CD4-positive, alpha-beta T cell treated with Interleukin-17A for 4 hours (primary cell): ENCODE data around the gene MCU.

Source experiments
- DNase-seq: peaks from one replicate; pipeline ENCODE4 v3.0.0-alpha.2; 2020; ENCODE audit warnings: mixed read lengths

The MCU gene

DNA sequence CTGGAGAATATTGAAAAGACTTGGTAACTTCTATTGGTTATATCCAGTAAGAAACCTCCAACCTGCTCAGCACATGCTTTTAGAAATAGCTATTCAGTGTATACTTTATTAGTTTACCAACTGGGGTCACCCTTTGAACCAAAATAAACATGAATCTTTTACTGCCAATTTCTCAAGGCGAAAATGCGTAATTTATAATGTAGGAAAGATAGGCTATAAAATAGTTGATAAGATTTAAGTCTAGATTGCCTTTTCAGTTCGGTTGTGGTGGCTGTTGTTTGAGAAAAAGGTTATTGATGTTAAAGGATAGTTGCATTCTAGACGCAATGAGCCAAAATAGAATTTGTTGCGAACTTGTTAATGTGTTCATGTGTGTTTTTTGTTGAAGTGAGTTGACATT is 119.0 kb downstream of the MCU start:
- no peak for DNase-seq

DNA sequence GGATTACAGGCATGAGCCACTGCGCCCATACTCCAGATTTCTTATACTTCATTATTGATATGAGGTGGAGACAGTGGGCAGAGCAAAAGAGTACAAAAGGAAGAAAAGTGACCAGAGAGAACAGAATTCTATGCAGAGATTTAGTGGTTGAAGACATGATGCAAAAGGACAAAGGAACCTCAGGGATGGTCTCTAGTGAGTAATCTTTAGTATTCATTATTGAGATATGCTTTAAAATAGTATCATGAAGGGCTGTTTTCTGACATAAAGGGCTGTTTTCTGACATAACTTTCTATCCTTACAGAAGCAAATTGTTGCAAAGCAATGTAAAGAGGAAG is 120.4 kb downstream of the MCU start:
- DNase-seq, result no peak

DNA sequence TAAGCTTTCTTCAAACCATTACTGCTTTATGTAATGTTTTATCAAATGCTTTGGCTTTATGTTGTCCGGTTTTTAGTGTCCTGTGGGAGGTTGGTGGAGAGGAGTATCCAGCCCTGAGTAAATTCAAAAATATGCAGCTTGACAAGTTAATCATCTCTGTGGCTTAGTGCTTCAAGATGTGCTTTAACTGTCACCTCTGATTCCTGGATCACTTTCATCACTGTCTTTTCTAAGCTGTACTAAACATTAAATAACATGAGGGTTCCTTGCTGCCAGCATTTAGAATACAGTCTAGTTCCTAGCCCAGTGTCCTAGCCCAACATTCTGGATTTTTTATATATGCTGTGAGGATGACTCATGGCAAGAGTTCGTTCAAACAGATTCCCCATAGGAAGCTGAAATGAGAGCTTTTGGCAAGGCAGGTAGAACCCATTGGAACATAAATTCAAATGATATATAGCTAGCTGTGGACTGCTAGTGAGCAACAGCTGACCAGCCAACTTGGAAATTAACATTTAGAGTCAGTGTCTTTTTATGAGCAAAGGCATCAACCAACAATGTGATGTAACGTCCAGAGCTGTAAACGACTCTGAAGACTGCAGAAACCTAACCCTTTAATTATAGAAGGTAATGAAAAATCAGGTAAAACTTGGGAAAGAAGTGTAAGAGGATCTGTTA is 120.9 kb downstream of the MCU start:
- no peak for DNase-seq

DNA sequence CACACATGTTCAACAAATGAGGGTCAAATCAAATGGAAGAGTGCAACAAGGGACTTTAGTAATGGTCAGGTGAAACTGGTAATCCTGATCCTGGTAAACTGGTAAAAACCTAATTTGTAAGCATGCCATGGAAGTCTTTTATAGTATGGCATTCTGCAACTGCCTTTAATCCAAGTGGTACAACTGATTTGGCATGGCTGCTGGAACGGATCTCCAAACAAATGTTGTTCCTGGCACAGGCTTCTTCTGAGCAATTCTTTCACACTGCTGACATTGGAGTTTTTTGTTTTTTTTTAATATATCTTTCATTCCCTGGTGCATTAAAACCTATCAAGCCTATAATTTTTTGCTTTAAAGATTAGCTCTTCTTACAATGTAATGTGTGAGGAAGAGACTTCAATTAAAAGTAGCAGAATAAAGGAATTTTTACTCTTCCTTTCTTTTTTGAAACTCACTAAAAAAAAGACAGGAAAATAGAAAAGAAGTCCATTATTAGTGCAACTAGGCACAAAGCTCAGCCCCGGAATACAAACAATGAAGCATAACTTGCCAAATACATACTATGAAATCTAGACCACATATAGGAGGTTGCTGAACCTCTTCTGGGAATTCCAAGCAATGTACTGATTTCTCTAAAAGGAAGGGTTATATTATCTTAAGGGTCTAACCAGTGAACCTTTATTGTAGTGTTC is 122.3 kb downstream of the MCU start:
- DNase-seq, result no peak

DNA sequence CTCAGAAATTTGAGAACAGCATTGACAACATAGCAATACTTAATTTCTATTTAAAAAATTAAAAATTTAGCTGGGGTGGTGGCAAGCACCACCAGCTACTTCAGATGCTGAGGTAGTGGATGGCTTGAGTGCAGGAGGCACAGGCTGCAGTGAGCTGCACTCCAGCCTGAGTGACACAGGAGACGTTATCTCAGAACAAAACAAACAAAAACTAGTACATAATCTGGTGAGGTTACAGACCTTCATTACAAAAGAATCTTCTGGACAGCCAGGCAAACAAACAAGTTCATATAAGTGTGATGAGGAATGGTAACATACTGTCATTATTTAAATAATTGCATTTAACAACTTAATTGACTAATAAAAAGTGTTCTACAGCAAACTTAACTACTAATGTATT is 124.6 kb downstream of the MCU start:
- DNase-seq, result no peak

DNA sequence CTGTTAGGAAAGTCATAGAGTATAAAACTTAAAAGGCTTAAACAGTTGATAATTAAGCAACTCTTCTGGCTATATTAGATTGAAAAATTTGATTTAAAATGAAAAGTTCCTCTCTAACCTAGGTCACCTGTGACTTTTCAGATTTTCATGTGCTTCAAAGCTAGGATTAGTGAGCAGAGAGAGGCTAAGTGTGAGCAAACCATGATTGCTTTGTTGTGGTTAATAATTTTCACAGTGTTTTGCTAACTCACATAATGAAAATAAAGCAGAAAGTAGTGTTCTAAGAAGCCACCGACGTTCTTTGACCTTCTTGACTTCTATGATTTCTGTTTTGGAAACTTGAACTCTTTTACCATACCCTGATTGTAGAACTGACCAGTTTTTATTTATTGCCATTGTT is 126.1 kb downstream of the MCU start:
- no peak for DNase-seq

DNA sequence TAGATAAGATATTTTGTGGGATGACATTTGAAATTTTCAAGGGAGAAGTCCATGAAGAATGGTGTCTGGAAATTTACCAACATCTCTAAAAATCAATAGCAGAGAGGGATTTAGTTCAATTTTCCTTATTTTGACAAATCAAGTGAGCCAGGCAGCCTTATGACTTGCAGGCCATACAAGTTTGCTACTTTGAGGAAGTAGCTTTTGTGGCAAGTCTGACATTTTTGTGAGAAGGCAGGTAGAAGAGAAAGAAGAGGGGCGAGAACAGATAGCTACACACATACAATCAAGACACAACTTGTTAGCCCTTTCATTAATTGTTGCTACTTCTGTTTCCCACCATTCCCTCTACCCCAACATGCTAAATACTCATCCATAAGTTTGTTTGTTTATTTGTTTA is 127.1 kb downstream of the MCU start:
- no peak for DNase-seq

DNA sequence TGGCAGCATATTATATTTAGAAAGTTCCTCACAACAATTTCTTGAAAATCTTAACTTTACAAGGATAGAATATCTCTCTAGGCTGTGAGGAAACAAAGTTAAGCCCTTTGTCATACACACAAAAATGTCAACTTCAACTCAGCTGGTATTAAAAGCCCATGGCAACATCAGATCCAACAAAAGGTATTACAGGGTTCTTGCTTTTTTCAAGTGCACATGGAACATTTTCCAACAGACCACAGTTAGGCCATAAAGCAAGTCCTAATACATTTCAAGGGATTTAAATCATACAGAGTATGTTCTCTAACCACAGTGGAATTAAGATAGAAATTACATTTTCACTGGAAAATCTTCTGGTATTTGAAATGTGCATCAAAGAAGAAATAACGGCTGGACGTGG is 129.7 kb downstream of the MCU start:
- no peak for DNase-seq

DNA sequence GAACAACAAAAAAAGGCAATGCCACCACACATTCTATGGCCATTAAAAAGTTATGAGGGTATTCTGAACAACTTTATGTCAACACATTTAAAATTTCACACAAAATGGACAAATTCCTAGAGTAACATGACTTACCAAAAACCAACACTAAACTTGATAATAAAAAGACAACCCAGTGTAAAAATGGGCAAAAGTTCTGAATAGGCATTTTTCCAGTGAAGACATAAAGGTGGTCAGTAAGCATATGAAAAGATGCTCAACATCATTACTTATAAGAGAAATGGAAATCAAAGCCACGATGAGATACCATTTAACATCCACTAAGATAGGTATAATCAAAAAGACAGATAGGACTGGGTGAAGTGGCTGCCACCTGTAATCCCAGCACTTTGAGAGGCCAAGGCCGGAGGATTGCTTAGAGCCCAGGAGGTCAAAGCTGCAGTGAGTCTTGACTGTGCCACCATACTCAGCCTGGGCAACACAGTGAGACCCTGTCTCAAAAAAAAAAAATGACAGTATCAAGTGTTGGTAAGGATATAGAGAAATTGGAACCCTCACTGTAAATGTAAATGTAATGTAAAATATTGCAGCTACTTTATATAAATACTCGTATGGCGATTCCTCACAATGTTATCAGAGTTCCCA is 130.5 kb downstream of the MCU start:
- DNase-seq, result no peak

DNA sequence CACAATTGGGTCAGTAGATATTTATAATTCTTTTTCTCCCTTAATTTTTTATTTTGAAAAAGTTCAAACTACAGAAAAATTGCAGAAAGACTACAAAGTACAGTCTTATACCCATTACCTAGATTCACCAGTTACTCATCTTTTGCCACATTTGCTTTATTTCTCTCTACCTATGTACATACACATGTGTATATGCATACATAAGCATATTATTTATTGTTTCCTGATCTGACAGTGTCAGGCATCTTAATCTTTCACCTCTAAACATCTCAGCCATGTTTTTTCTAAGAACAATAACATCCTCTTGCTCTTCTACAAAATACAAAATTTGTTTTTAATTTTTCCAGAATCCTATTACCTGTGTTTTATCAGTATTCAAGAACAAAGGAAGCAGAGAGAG is 133.2 kb downstream of the MCU start:
- no peak for DNase-seq

DNA sequence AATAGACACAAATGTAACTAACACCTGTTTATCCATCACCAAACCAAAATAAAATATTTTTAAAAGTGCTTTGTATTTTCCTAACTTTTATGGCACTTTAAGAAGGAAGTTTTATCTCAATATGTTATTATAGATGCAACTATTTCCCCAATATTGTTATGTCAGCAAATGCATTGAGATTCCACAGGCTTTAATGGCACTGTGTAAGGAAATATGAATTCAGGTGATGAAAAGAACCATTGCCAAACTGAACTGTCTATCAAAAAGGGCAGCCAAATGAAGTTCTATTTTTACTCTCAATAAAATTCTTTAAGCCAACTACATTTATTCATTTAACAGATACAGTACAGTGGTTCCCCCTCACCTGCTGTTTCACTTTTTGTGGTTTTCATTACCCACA is 134.4 kb downstream of the MCU start:
- DNase-seq, result no peak

DNA sequence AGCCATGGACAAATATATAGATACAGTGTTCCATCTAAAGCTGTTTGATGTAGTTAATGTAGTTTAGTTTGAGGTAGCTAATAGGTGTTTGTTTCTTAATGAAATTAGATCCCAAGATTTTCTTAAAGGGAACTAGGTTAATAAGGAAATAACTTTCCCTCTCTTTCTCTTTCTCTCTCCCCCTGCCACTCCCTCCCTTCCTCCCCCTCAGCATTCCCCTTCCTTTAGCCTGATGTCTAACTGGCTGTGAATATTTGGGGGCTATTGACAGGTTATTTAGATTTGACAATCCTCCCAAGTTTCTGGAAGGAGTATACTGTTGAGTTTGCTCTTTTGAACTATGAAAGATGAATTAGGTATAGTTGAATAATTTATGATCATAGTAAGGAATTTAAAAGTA is 136.4 kb downstream of the MCU start:
- DNase-seq, result no peak

DNA sequence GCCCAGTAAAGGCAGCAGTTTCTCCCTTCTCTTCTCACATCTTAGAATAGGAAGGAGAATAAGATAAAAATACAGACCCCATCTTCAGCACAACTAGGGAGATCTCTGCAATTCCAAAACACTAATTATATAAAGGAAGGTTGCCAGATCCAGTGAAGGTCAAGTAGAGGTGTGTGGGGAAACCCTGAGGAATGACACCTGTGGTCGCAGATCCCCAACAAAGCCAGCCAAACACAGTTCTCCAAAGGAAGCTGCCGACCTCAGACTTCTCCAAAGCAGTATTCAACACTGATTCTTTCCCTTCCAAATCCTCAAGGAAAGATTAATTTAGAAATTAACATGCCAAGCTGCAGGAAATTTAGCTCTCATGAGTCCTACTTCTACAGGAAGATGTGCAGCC is 138.7 kb downstream of the MCU start:
- DNase-seq, result no peak

DNA sequence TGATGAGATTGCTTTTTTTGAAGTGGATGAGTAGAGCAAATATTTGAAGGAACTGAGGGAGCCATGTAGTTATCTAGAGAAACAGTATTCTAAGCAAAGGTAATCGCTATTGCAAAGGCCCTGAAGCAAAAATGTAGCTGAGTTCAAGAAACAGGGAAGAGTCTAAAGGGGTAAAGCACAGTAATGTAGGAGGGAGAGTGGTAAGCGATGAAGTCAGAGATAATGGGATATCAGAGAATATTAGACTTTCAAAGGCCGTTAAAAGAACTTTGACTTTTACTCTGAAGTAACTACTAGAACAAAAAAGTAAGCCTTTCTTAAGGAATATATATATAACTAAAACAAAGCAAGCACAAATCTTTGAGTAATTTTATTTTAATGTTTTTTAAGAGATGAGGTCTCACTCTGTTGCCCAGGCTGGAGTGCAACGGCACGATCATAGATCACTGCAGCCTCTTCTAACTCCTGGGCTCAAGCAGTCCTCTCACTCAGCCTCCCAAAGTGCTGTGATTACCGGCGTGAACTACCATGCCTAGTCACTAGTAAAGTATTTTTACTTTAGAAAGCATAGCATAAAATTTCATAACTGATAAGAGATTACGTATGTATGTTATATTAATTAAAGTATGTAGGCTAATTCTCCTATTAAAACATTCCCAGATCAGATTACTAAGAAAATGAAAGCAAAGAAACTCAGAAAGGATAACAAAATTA is 139.9 kb downstream of the MCU start:
- DNase-seq, result no peak

DNA sequence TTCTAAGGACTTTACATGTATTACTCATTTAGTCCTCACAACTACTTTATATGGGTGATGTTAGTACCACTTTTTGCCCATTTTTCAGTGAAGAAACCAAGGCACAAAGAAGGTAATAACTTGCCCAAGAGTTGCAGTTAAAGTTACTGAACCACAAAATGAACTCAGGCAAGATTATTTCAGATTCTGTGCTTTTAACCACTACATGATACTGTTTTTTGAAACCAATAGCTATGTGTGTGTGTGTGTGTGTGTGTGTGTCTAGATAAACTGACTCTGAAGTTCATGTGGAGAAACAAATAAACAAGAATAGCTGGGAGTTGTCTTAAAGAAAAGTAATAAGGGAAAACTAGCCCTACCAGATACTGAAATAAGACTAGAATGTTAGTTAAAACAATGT is 140.8 kb downstream of the MCU start:
- no peak for DNase-seq

DNA sequence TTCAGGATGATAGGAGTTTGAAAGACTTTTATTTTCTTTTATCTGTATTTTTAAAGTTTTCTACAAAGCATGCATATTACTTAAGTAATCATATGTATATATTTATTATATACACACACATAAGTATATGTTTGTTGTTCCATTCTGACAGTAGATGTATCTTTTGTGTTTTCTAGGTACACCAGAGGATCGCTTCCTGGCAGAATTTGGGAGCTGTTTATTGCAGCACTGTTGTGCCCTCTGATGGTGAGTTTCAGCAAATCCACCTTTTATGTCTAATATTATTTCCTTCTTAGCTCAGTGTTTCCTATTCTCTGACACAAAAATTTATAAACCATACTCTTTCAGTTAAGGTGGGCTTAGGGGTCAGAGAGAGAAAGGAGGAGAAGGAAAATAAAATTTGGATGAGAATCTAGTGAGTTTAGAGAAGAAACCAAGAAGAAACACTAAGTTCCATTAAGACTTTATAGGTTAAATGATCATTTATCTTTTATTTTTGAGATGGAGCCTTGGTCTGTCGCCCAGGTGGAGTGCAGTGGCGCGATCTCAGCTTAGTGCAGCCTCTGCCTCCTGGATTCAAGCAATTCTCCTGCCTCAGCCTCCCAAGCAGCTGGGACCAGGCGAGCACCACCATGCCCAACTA is 142.4 kb downstream of the MCU start:
- DNase-seq, result peak; percentile 52

DNA sequence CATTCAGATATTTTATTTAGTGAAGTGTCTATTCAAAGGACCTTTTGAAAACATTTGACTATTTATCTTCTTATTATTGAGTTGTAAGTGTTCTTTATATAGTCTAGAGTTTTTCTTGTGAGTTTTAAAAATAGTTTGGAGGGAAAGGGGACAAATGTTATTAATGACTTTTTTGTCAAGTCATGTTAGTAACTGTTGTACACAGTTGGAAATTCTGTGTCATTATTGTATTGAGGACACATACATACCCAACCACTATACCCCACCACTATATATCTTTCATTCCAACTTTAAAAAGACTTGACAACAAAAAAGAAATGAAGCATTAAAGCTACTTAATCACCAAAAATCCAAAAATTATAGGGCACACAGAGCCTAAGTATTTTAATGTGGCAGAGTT is 148.4 kb downstream of the MCU start:
- no peak for DNase-seq

DNA sequence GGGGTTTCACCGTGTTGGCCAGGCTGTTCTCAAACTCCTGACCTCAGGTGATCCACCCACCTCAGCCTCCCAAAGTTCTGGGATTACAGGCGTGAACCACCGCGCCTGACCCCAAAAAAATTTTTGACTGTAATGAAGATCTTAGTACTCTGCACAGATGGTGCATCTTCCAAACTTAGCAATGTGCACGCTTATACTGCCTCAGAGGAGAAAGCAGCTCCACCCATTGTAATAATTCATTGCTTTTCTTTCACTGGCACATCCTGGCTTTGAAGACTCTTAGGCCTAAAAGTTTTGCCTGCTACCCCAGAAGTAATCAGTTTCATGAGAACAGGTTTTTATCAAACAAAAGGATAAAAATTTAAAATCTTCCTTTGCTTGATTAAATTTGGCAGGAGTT is 149.5 kb downstream of the MCU start:
- no peak for DNase-seq

DNA sequence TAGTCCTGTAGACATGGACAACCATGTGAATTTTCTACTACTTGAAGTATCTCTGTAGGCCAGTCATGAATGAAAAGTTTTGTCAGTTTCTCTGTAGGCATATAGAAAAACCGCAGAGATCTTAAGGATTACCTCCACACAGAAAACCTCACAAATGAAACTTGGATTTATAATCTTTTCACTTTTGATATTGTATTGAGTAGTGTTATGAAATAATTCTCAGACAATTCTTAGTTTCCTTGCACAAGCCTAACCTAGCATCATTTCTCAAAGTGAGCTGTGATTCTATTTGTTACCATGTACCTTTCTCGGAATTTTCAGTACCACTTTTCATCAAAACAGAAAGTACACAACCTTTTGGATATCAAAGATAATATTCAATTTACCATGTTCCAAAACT is 150.2 kb downstream of the MCU start:
- no peak for DNase-seq

DNA sequence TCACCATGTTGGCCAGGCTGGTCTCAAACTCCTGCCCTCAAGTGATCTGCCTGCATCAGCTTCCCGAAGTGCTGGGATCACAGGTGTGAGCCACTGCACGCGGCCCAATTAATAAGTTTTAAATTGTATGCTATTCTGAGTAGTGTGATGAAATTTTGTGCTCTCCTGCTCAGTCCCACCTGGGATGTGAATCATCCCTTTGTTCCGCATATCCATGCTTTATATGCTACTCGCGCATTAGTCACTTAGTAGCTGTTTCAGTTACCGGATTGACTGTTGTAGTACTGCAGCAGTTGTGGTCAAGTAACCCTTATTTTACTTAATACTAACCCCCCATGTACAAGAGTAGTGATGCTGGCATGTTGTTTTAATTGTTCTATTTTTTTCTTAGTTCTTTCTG is 154.3 kb downstream of the MCU start:
- no peak for DNase-seq

DNA sequence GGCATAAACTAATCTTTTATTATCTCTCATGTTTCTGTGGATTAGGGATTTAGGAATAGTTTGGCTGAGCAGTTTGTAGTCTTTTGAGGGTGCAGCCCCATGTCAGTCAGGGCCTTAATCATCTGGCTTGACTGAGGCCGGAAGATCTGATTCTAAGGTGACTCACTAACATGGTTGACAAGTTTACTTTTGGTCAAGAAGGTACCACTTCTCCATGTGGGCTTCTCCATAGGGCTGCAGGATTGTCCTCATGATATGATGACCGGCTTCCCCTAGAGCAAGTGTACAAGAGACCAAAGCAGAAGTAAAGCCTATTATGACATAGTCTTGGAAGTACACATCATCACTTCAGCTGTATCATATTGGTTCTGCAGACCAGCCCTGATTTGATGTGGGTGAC is 155.7 kb downstream of the MCU start:
- no peak for DNase-seq

DNA sequence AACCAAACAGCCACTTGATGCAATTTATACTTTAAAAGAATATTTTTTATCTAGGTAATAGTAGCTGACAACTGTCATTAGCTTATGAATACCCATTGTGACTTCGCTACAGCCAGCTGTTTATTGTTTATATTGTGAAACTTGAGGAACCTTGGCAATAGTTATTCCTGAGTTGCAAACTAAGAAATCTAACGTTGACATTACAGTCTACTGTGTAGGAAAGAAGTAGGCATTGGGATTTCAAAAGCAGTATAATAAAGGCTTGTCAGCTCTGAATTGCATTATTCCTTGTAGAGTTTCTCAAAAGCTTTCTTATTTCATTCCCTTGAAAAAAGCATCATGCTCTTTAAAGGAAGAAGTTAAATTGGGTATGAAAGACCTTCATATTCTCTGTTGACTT is 158.9 kb downstream of the MCU start:
- DNase-seq, result no peak

DNA sequence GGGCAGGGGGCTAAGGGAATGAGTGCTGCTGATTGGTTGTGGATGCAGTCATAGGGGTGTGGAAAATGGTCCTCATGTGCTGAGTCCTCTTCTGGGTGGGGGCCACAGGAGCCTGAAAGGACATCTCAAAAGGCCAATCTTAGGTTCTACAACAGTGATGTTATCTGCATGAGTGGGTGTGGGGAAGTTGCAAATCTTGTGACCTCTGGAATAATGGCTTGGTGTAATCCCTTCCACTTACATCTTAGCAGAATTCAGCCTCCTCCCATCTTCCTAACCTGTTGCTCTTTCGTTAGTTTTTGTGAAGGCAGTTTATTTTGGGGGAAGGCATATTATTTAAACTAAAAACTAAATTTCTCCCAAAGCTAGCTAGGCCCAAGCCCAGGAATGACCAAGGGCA is 159.6 kb downstream of the MCU start:
- DNase-seq, result no peak

DNA sequence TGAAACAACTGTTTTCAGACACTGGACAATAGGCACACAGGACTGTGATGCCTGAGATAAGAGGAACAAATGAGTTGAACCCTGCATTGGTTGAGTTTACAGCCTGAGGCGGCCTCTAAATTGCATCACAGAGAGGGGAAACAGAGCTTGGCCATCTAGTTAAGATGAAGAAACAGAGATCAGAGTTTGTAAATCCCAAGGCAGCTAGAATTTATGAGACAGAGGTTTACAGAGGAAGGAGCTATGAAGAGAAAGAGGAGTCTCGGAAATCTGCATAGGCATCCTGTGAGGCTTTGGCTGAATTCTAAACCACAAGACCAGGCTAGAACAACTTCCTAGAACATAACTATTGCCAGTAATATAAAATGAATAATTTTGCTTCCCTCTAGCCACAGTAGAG is 160.6 kb downstream of the MCU start:
- no peak for DNase-seq
